ENCODE measurements around the gene ODAD3. TPM values are rescaled to one million over a fixed set of nuclear protein-coding genes. Genes with fewer than 3 reads are reported as not detected.

The ODAD3 gene
- total RNA-seq, 1 donor, result under 0.01 TPM

DNA sequence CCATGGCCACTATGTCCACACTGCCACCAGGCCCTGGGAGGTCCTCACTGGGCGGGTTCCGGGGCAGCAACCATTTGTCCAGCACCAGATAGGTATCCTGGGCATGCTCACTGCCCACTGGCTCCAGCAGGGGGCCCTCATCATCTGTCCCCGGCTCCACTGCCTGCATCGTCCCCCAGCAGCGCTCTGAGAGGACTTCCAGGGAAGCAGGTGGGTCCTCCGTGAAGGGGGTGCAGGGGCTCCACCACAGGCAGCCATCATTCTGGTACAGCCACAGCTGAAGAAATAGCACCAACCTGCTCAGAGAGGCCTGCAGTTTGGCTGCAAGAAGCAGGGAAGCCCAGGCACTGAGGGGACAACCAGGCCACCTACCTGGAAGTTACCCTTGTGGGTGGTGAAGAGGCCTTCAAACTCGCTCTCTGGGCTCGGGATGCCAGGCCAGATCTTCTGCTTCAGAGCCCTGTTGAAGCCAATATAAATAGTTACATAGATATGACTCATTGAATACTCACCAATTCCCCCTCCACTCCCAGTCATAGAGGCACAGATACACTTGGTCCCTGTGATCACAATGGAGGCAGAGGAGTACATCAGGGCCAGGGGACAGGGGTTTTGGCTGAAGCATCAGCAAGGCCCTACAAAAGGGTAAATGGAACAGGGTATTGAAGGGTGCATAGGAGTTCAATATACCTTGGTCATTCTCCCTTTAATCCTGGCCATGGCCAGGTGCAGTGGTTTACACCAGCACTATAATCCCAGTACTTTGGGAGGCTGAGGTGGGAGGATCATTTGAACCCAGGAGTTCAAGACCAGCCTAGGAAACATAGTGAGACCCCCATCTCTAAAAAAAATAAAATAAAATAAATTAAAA is 56.4 kb downstream of the ODAD3 start:
- Histone ChIP-seq H3K4me1 (ENCODE audit: insufficient read depth, low read length) (peaks cover 52% of the 10 kb centered on the region), H3K79me2 (ENCODE audit: insufficient read depth, low read length) (peaks cover 10% of the 10 kb centered on the region), H3K4me2 (ENCODE audit: insufficient read depth, low read length) (peak overlapping the region; percentile 60), H2AFZ (ENCODE audit: low read length) (no peak overlapping the region), H3K4me3 (ENCODE audit: insufficient read depth, low read length) (peak overlapping the region; percentile 13), H4K20me1 (ENCODE audit: insufficient read depth, low read length) (peaks cover 10% of the 10 kb centered on the region), H3K9me3 (ENCODE audit: low read depth, low read length) (no peaks in the 10 kb centered on the region), H3K36me3 (ENCODE audit: insufficient read depth, low read length) (peaks cover 3% of the 10 kb centered on the region), H3K27ac (ENCODE audit: low read depth, low read length) (peak overlapping the region; percentile 54), H3K27me3 (ENCODE audit: insufficient read depth, low read length) (peaks cover 11% of the 10 kb centered on the region)
- DNase-seq (ENCODE audit: insufficient read length, low spot score, missing footprints), result peak; percentile 98
- TF ChIP-seq, protein P1, sequence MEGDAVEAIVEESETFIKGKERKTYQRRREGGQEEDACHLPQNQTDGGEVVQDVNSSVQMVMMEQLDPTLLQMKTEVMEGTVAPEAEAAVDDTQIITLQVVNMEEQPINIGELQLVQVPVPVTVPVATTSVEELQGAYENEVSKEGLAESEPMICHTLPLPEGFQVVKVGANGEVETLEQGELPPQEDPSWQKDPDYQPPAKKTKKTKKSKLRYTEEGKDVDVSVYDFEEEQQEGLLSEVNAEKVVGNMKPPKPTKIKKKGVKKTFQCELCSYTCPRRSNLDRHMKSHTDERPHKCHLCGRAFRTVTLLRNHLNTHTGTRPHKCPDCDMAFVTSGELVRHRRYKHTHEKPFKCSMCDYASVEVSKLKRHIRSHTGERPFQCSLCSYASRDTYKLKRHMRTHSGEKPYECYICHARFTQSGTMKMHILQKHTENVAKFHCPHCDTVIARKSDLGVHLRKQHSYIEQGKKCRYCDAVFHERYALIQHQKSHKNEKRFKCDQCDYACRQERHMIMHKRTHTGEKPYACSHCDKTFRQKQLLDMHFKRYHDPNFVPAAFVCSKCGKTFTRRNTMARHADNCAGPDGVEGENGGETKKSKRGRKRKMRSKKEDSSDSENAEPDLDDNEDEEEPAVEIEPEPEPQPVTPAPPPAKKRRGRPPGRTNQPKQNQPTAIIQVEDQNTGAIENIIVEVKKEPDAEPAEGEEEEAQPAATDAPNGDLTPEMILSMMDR (IDR thresholded peaks at IDR 0.05; ENCODE audit: extremely low read depth, low read depth, low read length), result peak; percentile 25

DNA sequence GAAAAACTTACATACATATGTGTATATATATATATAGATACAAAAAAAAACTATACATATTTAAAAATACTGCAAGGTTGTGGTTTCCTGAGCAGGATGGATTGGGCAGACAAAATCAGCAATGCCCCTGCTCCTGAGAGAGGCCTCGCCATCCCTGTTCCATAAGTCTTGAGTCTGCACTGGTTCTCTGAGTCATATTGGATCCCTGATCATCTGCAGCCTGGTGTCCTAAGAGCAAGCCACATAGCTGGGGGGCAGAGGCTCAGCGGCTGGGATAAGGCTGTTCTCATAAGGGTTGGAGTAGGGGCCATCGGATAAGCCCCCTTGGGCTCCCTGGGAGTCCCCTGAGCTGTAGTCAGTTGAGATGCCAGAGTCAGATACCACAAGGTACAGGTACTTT is 57.2 kb downstream of the ODAD3 start:
- DNase-seq (ENCODE audit: insufficient read length, low spot score, missing footprints), result peak; percentile 73
- no peak overlapping the region for H2AFZ ChIP-seq (ENCODE audit: low read length)
- peaks cover 3% of the 10 kb centered on the region for H3K36me3 ChIP-seq (ENCODE audit: insufficient read depth, low read length)

DNA sequence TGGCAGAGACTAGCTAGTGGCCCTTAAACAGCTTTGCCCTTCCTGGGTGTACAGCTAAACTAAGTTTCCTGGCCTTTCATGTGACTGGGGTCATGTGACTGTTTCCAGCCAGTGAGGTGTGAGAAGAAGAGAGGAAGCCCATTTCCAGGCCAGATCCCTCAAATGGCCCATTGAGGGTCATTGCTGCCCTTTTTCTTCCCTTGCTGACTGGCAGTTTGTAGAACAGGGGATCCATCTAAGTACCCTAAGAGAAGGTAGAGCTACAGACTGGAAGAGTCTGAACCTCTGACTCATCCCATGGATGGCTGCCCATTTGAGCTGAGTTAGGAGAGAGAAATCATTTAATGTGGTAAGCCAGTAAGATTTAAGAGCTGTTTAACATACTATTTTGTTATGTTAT is 57.7 kb downstream of the ODAD3 start:
- Histone ChIP-seq H3K27me3 (ENCODE audit: insufficient read depth, low read length) (peaks cover 2% of the 10 kb centered on the region), H4K20me1 (ENCODE audit: insufficient read depth, low read length) (peaks cover 10% of the 10 kb centered on the region), H3K4me1 (ENCODE audit: insufficient read depth, low read length) (peaks cover 52% of the 10 kb centered on the region), H3K4me2 (ENCODE audit: insufficient read depth, low read length) (peak overlapping the region; percentile 41), H3K9me3 (ENCODE audit: low read depth, low read length) (no peaks in the 10 kb centered on the region), H3K4me3 (ENCODE audit: insufficient read depth, low read length) (no peak overlapping the region), H2AFZ (ENCODE audit: low read length) (no peak overlapping the region), H3K79me2 (ENCODE audit: insufficient read depth, low read length) (peaks cover 10% of the 10 kb centered on the region), H3K27ac (ENCODE audit: low read depth, low read length) (peak overlapping the region; percentile 54), H3K36me3 (ENCODE audit: insufficient read depth, low read length) (peaks cover 3% of the 10 kb centered on the region)
- DNase-seq (ENCODE audit: insufficient read length, low spot score, missing footprints), result peak; percentile 94
- TF ChIP-seq, protein P1 (IDR thresholded peaks at IDR 0.05; ENCODE audit: extremely low read depth, low read depth, low read length), result no peak

More for the DNA sequence above, 57.2 kb downstream of the ODAD3 start:
- Histone ChIP-seq H3K4me2 (ENCODE audit: insufficient read depth, low read length) (peak overlapping the region; percentile 41), H3K27ac (ENCODE audit: low read depth, low read length) (peak overlapping the region; percentile 54), H3K27me3 (ENCODE audit: insufficient read depth, low read length) (peaks cover 5% of the 10 kb centered on the region), H3K4me3 (ENCODE audit: insufficient read depth, low read length) (no peak overlapping the region), H3K9me3 (ENCODE audit: low read depth, low read length) (no peaks in the 10 kb centered on the region), H3K4me1 (ENCODE audit: insufficient read depth, low read length) (peaks cover 52% of the 10 kb centered on the region), H3K79me2 (ENCODE audit: insufficient read depth, low read length) (peaks cover 10% of the 10 kb centered on the region), H4K20me1 (ENCODE audit: insufficient read depth, low read length) (peaks cover 10% of the 10 kb centered on the region)
- TF ChIP-seq, protein P1 (IDR thresholded peaks at IDR 0.05; ENCODE audit: extremely low read depth, low read depth, low read length), result no peak
